GM18505 (cell line): ENCODE data around the gene PAFAH2.
"Not testable (repeated sequence)": the region's sequence is repeated elsewhere in the genome, so short reads cannot be mapped to it uniquely, and the experiment has no call there.

ENCODE experiments used
- ATAC-seq: cut with Tn5 transposase; IDR thresholded peaks from one replicate; pipeline ENCODE4 v1.9.1; 2021; ENCODE audit not compliant: unreplicated experiment
- POLR2A ChIP-seq: IDR thresholded peaks from 4 replicates; pipeline ENCODE4 v1.6.1; 2011; ENCODE audit warnings: borderline replicate concordance; ENCODE audit not compliant: insufficient read depth, insufficient read length; ENCODE audit errors: extremely low read depth

PAFAH2 gene

GRCh38 chr1:25945761-25946160 is 52.1 kb downstream of the PAFAH2 start:
- TF ChIP-seq POLR2A = no peak
- ATAC-seq = no peak

GRCh38 chr1:25944986-25945385 is 52.9 kb downstream of the PAFAH2 start:
- no peak for ATAC-seq
- TF ChIP-seq POLR2A = no peak

GRCh38 chr1:25943511-25943910 is 54.4 kb downstream of the PAFAH2 start:
- not testable (repeated sequence) for ATAC-seq

GRCh38 chr1:25936947-25937346 is 60.9 kb downstream of the PAFAH2 start:
- TF ChIP-seq POLR2A = no peak
- ATAC-seq = no peak

GRCh38 chr1:25933479-25934365 is 64.1 kb downstream of the PAFAH2 start:
- no peak for TF ChIP-seq POLR2A
- ATAC-seq = no peak

- ATAC-seq = not testable (repeated sequence)
These were observed 65.0 kb downstream of the PAFAH2 start for GRCh38 chr1:25932811-25933400.

- no peak for TF ChIP-seq POLR2A
- ATAC-seq = no peak
These were observed 65.5 kb downstream of the PAFAH2 start for GRCh38 chr1:25932321-25932720.

GRCh38 chr1:25929016-25929415 is 68.8 kb downstream of the PAFAH2 start:
- no peak for TF ChIP-seq POLR2A

GRCh38 chr1:25927521-25928265 is 70.2 kb downstream of the PAFAH2 start:
- ATAC-seq = no peak
- no peak for TF ChIP-seq POLR2A

More at GRCh38 chr1:25929016-25929415, 68.8 kb downstream of the PAFAH2 start:
- ATAC-seq = no peak

- TF ChIP-seq POLR2A = no peak
- no peak for ATAC-seq
These were observed 70.9 kb downstream of the PAFAH2 start for GRCh38 chr1:25926731-25927496.

GRCh38 chr1:25924454-25924853 is 73.4 kb downstream of the PAFAH2 start:
- TF ChIP-seq POLR2A = no peak
- no peak for ATAC-seq

GRCh38 chr1:25922971-25923552 is 74.8 kb downstream of the PAFAH2 start:
- TF ChIP-seq POLR2A = no peak
- no peak for ATAC-seq
